Astrocyte (in vitro differentiated cells and primary cell): ENCODE data around the gene RDH16. TPM values are rescaled to one million over a fixed set of nuclear protein-coding genes. Genes with fewer than 3 reads are reported as not detected.

ENCODE experiments used
- DNase-seq: peaks from one replicate; pipeline ENCODE4 v3.0.0-alpha.2; 2010; ENCODE audit warnings: low read depth
- FAIRE-seq: peaks from 2 replicates; lab custom pipeline; 2011; peaks lifted over from hg19 to GRCh38; lab: Jason Lieb, UNC
- H2AFZ ChIP-seq: 2 replicates; pipeline ENCODE4 v1.6.0; 2012; ENCODE audit warnings: low read depth, low read length, inconsistent platforms
- H3K27ac ChIP-seq: 2 replicates; pipeline ENCODE4 v1.5.1; 2011; ENCODE audit warnings: low read depth, low read length, inconsistent platforms
- H3K27me3 ChIP-seq: 2 replicates; pipeline ENCODE4 v1.6.0; 2011; ENCODE audit warnings: low read length, inconsistent platforms; ENCODE audit not compliant: insufficient read depth
- H3K36me3 ChIP-seq: 2 replicates; pipeline ENCODE4 v1.5.1; 2011; ENCODE audit warnings: low read length, inconsistent platforms; ENCODE audit not compliant: insufficient read depth
- H3K4me1 ChIP-seq: 2 replicates; pipeline ENCODE4 v1.5.1; 2011; ENCODE audit warnings: low read length, inconsistent platforms; ENCODE audit not compliant: insufficient read depth
- H3K4me2 ChIP-seq: 2 replicates; pipeline ENCODE4 v1.6.0; 2012; ENCODE audit warnings: low read length, inconsistent platforms
- H3K4me3 ChIP-seq: 2 replicates; pipeline ENCODE4 v1.5.1; 2011; ENCODE audit warnings: low read depth, mild to moderate bottlenecking, low read length, inconsistent platforms; ENCODE audit not compliant: insufficient read depth
- H3K79me2 ChIP-seq: 2 replicates; pipeline ENCODE4 v1.6.0; 2012; ENCODE audit warnings: mild to moderate bottlenecking, low read length, inconsistent platforms; ENCODE audit not compliant: insufficient read depth
- H3K9ac ChIP-seq: 2 replicates; pipeline ENCODE4 v1.6.0; 2012; ENCODE audit warnings: mild to moderate bottlenecking, low read length, inconsistent platforms
- H3K9me3 ChIP-seq: 2 replicates; pipeline ENCODE4 v1.5.1; 2012; ENCODE audit warnings: low read depth, mild to moderate bottlenecking, low read length, inconsistent platforms; ENCODE audit not compliant: insufficient read depth
- H4K20me1 ChIP-seq: 2 replicates; pipeline ENCODE4 v1.6.0; 2012; ENCODE audit warnings: low read length, inconsistent platforms; ENCODE audit not compliant: insufficient read depth
- H3K27ac Mint-ChIP-seq: one replicate; pipeline ENCODE4 v1.8.0; 2021; ENCODE audit warnings: mild to moderate bottlenecking, mixed read lengths; ENCODE audit not compliant: unreplicated experiment
- H3K27me3 Mint-ChIP-seq: one replicate; pipeline ENCODE4 v1.8.0; 2021; ENCODE audit warnings: low read depth, mixed read lengths; ENCODE audit not compliant: unreplicated experiment
- H3K36me3 Mint-ChIP-seq: one replicate; pipeline ENCODE4 v1.8.0; 2021; ENCODE audit warnings: low read depth, mixed read lengths; ENCODE audit not compliant: unreplicated experiment
- H3K4me1 Mint-ChIP-seq: one replicate; pipeline ENCODE4 v1.8.0; 2021; ENCODE audit warnings: low read depth, mixed read lengths; ENCODE audit not compliant: unreplicated experiment
- H3K4me3 Mint-ChIP-seq: one replicate; pipeline ENCODE4 v1.8.0; 2021; ENCODE audit warnings: mild to moderate bottlenecking, moderate library complexity, mixed read lengths; ENCODE audit not compliant: unreplicated experiment
- H3K9me3 Mint-ChIP-seq: one replicate; pipeline ENCODE4 v1.8.0; 2021; ENCODE audit warnings: mild to moderate bottlenecking, mixed read lengths; ENCODE audit not compliant: unreplicated experiment
- EZH2 ChIP-seq: IDR thresholded peaks from 2 replicates; pipeline ENCODE4 v1.6.1; 2012; ENCODE audit warnings: mild to moderate bottlenecking, low read length, inconsistent platforms; ENCODE audit not compliant: insufficient read depth
- total RNA-seq: library from RNA; stranded (reverse); gene quantifications from 2 replicates; pipeline ENCODE4 v1.2.1, GENCODE V29; 2021
- TF ChIP-seq, protein P1 (sequence below): IDR thresholded peaks from 2 replicates; pipeline ENCODE4 v1.5.1; 2011; ENCODE audit warnings: low read depth, mild to moderate bottlenecking, inconsistent platforms, low read length, moderate library complexity; ENCODE audit not compliant: insufficient read depth

The RDH16 gene
- total RNA-seq, 1 donor from 2014 or later, result 0.32 TPM

DNA sequence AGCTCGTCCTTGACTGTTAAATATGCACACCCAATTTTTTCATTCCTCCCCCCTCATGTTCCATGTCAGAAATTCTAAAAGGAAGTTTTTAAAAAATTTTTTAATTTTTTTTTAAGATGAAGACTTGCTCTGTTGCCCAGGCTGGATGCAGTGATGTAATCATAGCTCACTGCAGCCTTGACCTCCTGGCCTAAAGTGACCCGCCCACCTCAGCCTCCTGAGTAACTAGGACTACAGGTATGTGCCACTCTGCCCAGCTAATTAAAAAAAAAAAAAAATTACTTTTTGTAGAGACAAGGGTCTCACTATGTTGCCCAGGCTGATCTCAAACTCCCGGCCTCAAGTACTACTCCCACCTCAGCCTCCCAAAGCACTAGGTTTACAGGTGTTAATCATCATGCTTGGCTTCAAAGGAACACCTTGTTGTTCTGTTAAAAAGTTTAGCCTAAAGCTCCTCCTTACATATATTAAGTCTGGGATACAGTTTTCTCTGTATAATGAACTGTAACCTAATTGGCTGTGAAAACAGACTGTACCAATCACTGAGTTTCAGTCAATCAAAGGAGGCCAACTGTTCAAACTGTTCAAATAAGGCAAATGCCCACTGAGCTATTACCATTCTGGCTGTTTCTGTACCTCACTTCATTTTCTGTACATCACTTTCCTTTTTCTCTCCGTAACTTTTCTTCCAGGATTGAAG lies 41.0 kb downstream of the RDH16 start:
- H3K27me3 ChIP-seq, result no peaks in the 10 kb centered on the region
- H3K9me3 ChIP-seq, result no peaks in the 10 kb centered on the region
- H3K27ac Mint-ChIP-seq, result no peak overlapping the region
- no peak overlapping the region for H3K27ac ChIP-seq
- H3K36me3 Mint-ChIP-seq, result peaks cover 1% of the 10 kb centered on the region
- no peaks in the 10 kb centered on the region for H3K79me2 ChIP-seq
- H4K20me1 ChIP-seq, result no peaks in the 10 kb centered on the region
- no peaks in the 10 kb centered on the region for H3K36me3 ChIP-seq
- H3K9ac ChIP-seq, result no peak overlapping the region
- FAIRE-seq (no peak), DNase-seq (no peak)
- peaks cover 6% of the 10 kb centered on the region for H3K9me3 Mint-ChIP-seq
- H3K4me1 ChIP-seq, result no peaks in the 10 kb centered on the region
- H3K4me3 ChIP-seq, result no peak overlapping the region
- H3K27me3 Mint-ChIP-seq, result peaks cover 19% of the 10 kb centered on the region
- TF ChIP-seq, protein P1, sequence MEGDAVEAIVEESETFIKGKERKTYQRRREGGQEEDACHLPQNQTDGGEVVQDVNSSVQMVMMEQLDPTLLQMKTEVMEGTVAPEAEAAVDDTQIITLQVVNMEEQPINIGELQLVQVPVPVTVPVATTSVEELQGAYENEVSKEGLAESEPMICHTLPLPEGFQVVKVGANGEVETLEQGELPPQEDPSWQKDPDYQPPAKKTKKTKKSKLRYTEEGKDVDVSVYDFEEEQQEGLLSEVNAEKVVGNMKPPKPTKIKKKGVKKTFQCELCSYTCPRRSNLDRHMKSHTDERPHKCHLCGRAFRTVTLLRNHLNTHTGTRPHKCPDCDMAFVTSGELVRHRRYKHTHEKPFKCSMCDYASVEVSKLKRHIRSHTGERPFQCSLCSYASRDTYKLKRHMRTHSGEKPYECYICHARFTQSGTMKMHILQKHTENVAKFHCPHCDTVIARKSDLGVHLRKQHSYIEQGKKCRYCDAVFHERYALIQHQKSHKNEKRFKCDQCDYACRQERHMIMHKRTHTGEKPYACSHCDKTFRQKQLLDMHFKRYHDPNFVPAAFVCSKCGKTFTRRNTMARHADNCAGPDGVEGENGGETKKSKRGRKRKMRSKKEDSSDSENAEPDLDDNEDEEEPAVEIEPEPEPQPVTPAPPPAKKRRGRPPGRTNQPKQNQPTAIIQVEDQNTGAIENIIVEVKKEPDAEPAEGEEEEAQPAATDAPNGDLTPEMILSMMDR, result no peak
- no peak for TF ChIP-seq EZH2
- no peak overlapping the region for H3K4me3 Mint-ChIP-seq
- no peak overlapping the region for H2AFZ ChIP-seq
- no peak overlapping the region for H3K4me2 ChIP-seq
- H3K4me1 Mint-ChIP-seq, result no peaks in the 10 kb centered on the region

DNA sequence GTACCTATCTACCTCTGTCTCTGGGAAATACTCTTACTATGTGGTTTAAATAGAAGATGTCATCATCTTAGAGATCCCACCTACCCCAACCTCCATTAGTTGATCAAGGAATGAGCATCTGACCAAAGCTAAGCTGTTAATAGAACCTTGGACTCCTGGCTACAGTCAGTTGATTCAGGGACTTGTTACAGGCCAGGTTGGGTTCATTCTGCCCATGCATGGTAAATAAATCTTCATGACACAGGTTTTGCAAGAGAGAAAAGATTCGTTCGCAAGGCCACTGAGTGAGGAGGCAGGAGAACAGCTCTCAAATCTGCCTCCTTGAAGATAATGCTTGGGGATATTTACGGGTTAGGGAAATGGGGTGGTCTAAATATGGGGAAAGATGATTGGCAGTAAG lies 42.7 kb downstream of the RDH16 start:
- no peak overlapping the region for H3K4me3 Mint-ChIP-seq
- H3K9me3 Mint-ChIP-seq, result peaks cover 17% of the 10 kb centered on the region

More for the DNA sequence above, 42.7 kb downstream of the RDH16 start:
- Histone ChIP-seq H3K36me3 (no peaks in the 10 kb centered on the region), H2AFZ (no peak overlapping the region), H3K9ac (no peak overlapping the region), H3K4me2 (no peak overlapping the region), H3K27ac (no peak overlapping the region), H4K20me1 (no peaks in the 10 kb centered on the region), H3K4me3 (no peak overlapping the region), H3K4me1 (no peaks in the 10 kb centered on the region), H3K27me3 (no peaks in the 10 kb centered on the region), H3K79me2 (no peaks in the 10 kb centered on the region), H3K9me3 (no peaks in the 10 kb centered on the region)
- FAIRE-seq (no peak), DNase-seq (no peak)
- no peak overlapping the region for H3K27ac Mint-ChIP-seq
- no peak for TF ChIP-seq EZH2
- TF ChIP-seq, protein P1, result no peak
- H3K36me3 Mint-ChIP-seq, result peaks cover 1% of the 10 kb centered on the region
- peaks cover 28% of the 10 kb centered on the region for H3K27me3 Mint-ChIP-seq
- no peaks in the 10 kb centered on the region for H3K4me1 Mint-ChIP-seq
